ENCODE results near the gene LSM5.

LSM5 gene

DNA sequence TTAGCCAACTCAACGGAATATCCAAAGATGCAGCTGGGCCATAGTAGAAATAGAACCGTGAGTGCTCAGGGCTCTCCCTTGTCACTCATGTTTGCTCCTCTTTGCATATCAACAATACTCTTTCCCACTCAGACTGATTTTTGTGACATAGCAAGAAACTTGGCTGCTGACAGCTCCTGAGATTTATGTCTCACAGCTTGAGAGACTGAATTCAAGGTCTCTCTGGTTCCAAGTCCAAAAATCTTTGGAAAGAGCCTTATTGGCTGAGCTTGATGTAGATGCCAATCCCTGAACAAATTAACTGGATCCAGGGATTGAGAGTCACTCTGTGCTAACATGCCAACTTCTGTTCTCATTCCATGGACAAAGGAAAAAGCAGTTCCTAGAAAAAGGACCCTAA is 30.4 kb downstream of the LSM5 start:
- Histone ChIP-seq H3K27ac (ENCODE audit: low read depth, low read length) (no peak overlapping the region), H3K9me3 (ENCODE audit: control insufficient read depth, insufficient read depth, low read length) (no peaks in the 10 kb centered on the region), H3K27me3 (ENCODE audit: control insufficient read depth, insufficient read depth, low read length) (no peaks in the 10 kb centered on the region), H3K4me1 (ENCODE audit: control insufficient read depth, insufficient read depth, low read length) (no peaks in the 10 kb centered on the region), H3K36me3 (ENCODE audit: control insufficient read depth, insufficient read depth, low read length) (no peaks in the 10 kb centered on the region), H3K4me3 (ENCODE audit: low read depth, low read length) (no peak overlapping the region), H3K9ac (ENCODE audit: low read depth, low read length) (no peak overlapping the region)

DNA sequence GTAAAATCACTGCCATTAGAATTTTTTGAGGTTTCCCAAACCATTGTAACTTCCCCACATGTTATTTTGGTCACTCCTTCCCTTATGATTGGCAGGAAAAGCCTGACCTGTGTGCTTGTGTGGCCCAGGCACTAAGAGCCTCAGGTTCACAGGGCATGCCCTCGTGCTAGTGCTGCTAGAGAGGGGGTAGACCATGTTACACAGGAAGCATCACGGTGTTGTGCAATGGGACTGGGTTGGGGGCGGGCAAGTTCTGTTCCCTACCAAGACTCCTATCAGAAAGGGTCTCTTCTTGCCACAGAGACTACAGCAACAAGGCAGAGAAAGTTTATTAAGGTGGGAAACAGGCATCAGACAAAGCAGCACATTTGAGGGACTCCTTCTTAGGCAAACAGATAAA is 32.2 kb downstream of the LSM5 start:
- H3K9me3 ChIP-seq (ENCODE audit: control insufficient read depth, insufficient read depth, low read length) = no peaks in the 10 kb centered on the region
- no peak overlapping the region for H3K9ac ChIP-seq (ENCODE audit: low read depth, low read length)
- no peaks in the 10 kb centered on the region for H3K4me1 ChIP-seq (ENCODE audit: control insufficient read depth, insufficient read depth, low read length)
- no peaks in the 10 kb centered on the region for H3K27me3 ChIP-seq (ENCODE audit: control insufficient read depth, insufficient read depth, low read length)
- H3K27ac ChIP-seq (ENCODE audit: low read depth, low read length) = no peak overlapping the region
- no peaks in the 10 kb centered on the region for H3K36me3 ChIP-seq (ENCODE audit: control insufficient read depth, insufficient read depth, low read length)
- no peak overlapping the region for H3K4me3 ChIP-seq (ENCODE audit: low read depth, low read length)

DNA sequence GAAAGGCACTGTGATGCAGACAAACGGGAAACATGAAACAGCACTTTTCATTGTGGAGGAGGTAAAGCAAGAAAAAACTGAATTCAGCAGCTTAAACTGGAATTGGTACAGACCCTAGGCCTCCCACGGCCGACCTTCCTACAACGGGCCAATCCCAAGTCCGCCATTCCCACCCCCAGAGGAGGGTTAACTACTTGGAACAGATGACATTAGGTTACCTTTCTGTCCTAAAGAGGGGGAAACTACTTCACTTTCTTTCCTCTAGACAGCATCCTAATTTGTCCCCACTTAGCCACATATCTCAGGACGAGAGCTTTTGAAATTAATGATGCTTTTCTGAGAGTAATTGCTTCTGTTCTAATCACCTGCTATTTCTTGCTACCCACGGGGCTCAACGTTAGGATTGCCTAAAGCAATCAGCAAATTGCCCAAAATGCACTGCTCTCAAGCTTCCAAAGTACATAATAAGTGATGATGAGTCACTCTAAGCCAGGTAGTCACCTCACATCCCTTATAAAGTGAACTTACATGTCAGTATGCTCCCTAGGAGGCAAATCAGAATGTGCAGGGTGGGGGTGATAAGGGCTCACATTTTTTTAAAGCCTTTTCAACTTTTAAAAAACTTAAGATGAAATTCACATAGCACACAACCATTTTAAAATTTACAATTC is 36.7 kb downstream of the LSM5 start:
- H3K4me1 ChIP-seq (ENCODE audit: control insufficient read depth, insufficient read depth, low read length) = no peaks in the 10 kb centered on the region
- no peaks in the 10 kb centered on the region for H3K36me3 ChIP-seq (ENCODE audit: control insufficient read depth, insufficient read depth, low read length)
- H3K27ac ChIP-seq (ENCODE audit: low read depth, low read length) = no peak overlapping the region
- H3K9me3 ChIP-seq (ENCODE audit: control insufficient read depth, insufficient read depth, low read length) = no peaks in the 10 kb centered on the region
- no peak overlapping the region for H3K4me3 ChIP-seq (ENCODE audit: low read depth, low read length)
- no peaks in the 10 kb centered on the region for H3K27me3 ChIP-seq (ENCODE audit: control insufficient read depth, insufficient read depth, low read length)
- no peak overlapping the region for H3K9ac ChIP-seq (ENCODE audit: low read depth, low read length)

DNA sequence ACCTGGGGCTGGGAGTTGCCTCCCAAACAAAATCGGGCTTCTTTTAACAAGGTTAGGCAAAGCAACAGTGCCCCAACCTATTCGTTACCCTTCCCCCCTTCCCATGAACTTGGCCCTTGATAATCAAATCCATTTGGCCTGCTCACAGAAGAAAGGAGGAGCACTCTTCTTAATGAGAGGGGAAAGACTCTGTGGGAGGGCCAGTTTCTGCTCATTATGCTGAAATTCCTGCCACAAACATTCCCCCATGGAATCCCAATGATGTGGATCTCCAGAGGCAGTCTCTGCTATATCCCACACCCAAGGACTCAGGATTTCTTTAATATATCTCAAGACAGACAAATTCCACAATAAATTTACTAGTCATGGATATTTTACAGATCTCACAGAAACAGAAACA is 43.0 kb downstream of the LSM5 start:
- Histone ChIP-seq H3K27ac (ENCODE audit: low read depth, low read length) (no peak overlapping the region), H3K9ac (ENCODE audit: low read depth, low read length) (no peak overlapping the region), H3K27me3 (ENCODE audit: control insufficient read depth, insufficient read depth, low read length) (no peaks in the 10 kb centered on the region), H3K9me3 (ENCODE audit: control insufficient read depth, insufficient read depth, low read length) (no peaks in the 10 kb centered on the region), H3K4me3 (ENCODE audit: low read depth, low read length) (no peak overlapping the region), H3K4me1 (ENCODE audit: control insufficient read depth, insufficient read depth, low read length) (no peaks in the 10 kb centered on the region), H3K36me3 (ENCODE audit: control insufficient read depth, insufficient read depth, low read length) (no peaks in the 10 kb centered on the region)

DNA sequence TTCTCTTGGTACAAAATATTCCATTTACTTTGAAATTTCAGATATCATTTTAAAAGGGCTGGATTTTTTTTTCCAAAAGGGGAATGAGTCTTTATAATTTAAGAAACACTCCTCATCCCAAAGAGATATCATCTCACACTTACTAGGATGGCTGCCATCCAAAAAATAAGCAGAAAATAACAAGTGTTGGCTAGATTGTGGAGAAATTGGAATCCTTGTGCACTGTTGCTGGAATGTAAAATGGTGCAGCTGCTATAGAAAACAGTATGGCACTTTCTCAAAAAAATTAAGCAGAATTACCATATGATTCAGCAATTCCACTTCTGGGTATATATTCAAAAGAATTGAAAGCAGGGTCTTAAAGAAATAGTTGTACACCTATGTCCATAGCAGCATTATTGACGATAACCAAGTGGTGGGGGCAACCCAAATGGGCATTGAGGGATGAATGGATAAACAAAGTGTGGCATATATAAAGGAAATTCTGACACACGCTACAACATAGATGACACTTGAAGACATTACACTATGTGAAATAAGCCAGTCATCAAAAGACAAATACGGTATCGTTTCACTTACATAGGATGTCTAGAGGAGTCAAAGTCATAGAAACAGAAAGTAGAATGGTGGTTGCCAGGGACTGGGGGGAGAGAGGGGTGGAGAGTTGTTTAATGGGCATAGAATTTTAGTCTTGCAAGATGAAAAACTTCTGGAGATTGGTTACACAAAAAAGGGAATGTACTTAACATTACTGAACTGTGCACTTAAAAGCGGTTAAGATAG is 53.8 kb downstream of the LSM5 start:
- Histone ChIP-seq H3K9me3 (ENCODE audit: control insufficient read depth, insufficient read depth, low read length) (no peaks in the 10 kb centered on the region), H3K27ac (ENCODE audit: low read depth, low read length) (no peak overlapping the region), H3K27me3 (ENCODE audit: control insufficient read depth, insufficient read depth, low read length) (no peaks in the 10 kb centered on the region), H3K4me3 (ENCODE audit: low read depth, low read length) (no peak overlapping the region), H3K4me1 (ENCODE audit: control insufficient read depth, insufficient read depth, low read length) (no peaks in the 10 kb centered on the region), H3K36me3 (ENCODE audit: control insufficient read depth, insufficient read depth, low read length) (no peaks in the 10 kb centered on the region), H3K9ac (ENCODE audit: low read depth, low read length) (no peak overlapping the region)

Measured in HUES48 (cell line).